NB4 (cell line): ENCODE measurements around the gene MRPL51.

Source experiments
- DNase-seq: peaks from one replicate; pipeline ENCODE4 v3.0.0; 2010; ENCODE audit warnings: low read depth
- H3K4me3 ChIP-seq: one replicate; pipeline ENCODE4 v1.5.1; 2011; ENCODE audit warnings: mild to moderate bottlenecking, low read depth, low read length, moderate library complexity
- CTCF ChIP-seq: IDR thresholded peaks from one replicate; pipeline ENCODE4 v1.5.1; 2012; ENCODE audit warnings: low read depth, low read length
- MAX ChIP-seq: IDR thresholded peaks from 2 replicates; pipeline ENCODE4 v1.6.1; 2011; ENCODE audit warnings: low read depth, low read length
- MYC ChIP-seq: IDR thresholded peaks from 2 replicates; pipeline ENCODE4 v1.6.1; 2011; ENCODE audit warnings: low read depth, low read length
- POLR2A ChIP-seq: IDR thresholded peaks from 2 replicates; pipeline ENCODE4 v1.6.1; 2011; ENCODE audit warnings: mild to moderate bottlenecking; ENCODE audit not compliant: insufficient read length; ENCODE audit errors: extremely low read depth

Gene MRPL51

GRCh38 chr12:6526766-6527525, 33.9 kb upstream of the MRPL51 start:
- no peak overlapping the region for H3K4me3 ChIP-seq
- no peak for DNase-seq
- no peak for TF ChIP-seq MAX

- DNase-seq: no peak
- no peak for TF ChIP-seq MAX
- TF ChIP-seq MYC: no peak
- TF ChIP-seq POLR2A: no peak
- TF ChIP-seq CTCF: no peak
- no peak overlapping the region for H3K4me3 ChIP-seq
Measured at GRCh38 chr12:6526201-6526600, 33.1 kb upstream of the MRPL51 start.

- no peak overlapping the region for H3K4me3 ChIP-seq
- TF ChIP-seq MAX: no peak
- TF ChIP-seq CTCF: no peak
- TF ChIP-seq POLR2A: no peak
- no peak for TF ChIP-seq MYC
- no peak for DNase-seq
Measured at GRCh38 chr12:6524648-6525047, 31.6 kb upstream of the MRPL51 start.

- no peak for DNase-seq
- H3K4me3 ChIP-seq: no peak overlapping the region
- TF ChIP-seq CTCF (no peak), MAX (no peak), MYC (no peak)
Measured at GRCh38 chr12:6523708-6524107, 30.6 kb upstream of the MRPL51 start.

- DNase-seq: no peak
- TF ChIP-seq MYC (no peak), POLR2A (no peak), CTCF (no peak)
- H3K4me3 ChIP-seq: no peak overlapping the region
Measured at GRCh38 chr12:6522193-6522592, 29.1 kb upstream of the MRPL51 start.

- TF ChIP-seq CTCF: no peak
- DNase-seq: no peak
- no peak overlapping the region for H3K4me3 ChIP-seq
Measured at GRCh38 chr12:6520186-6520585, 27.1 kb upstream of the MRPL51 start.
